ENCODE results near the gene RASAL1. TPM values are rescaled to one million over a fixed set of nuclear protein-coding genes. Genes with fewer than 3 reads are reported as not detected.

The RASAL1 gene
- total RNA-seq, 1 experiment from 2014 or later = 16.0 TPM

DNA sequence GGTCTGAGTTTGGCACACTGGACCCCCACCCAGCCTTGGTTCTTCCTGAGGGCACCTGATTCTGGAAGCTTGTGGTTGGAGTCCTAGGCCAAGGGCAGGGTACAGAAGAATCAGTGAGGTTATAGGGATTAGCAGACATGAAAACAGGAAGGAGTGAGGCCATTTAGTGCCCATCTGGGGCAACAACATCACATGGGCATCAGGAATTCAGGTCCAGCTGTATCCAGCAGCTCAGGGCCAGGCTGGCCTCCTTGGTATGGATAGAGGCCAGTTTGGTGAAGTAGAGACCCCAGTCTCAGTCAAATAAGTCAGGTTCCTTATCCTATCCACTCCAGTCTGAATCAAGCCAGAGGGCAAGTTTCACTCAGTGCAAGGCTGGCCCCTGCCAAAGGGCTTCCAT lies 36.2 kb downstream of the RASAL1 start:
- Histone ChIP-seq H3K27me3 (ENCODE audit: insufficient read depth, low read length) (no peaks in the 10 kb centered on the region), H3K79me2 (ENCODE audit: insufficient read depth, low read length) (no peaks in the 10 kb centered on the region), H4K20me1 (ENCODE audit: insufficient read depth) (no peaks in the 10 kb centered on the region), H2AFZ (ENCODE audit: low read depth, low read length, poor library complexity, severe bottlenecking) (no peak overlapping the region), H3K4me3 (replicated peaks in 1 of 2; ENCODE audit: low read depth in 1 of 2, low read length in 2 of 2) (no peak overlapping the region), H3K9me2 (ENCODE audit: insufficient read depth) (no peaks in the 10 kb centered on the region), H3K36me3 (ENCODE audit: control insufficient read depth in 1 of 2, insufficient read depth in 2 of 2, low read length in 2 of 2) (no peaks in the 10 kb centered on the region), H3K4me1 (ENCODE audit: control insufficient read depth in 1 of 2, insufficient read depth in 2 of 2, low read length in 2 of 2) (peaks cover 6 to 14% of the 10 kb centered on the region in 2 experiments; a peak in 3 of 4 replicates), H3K4me2 (ENCODE audit: low read length) (no peak overlapping the region), H3K9me3 (ENCODE audit: control insufficient read depth in 1 of 2, insufficient read depth in 1 of 2, low read depth in 1 of 2, low read length in 2 of 2) (no peaks in the 10 kb centered on the region), H3K9ac (ENCODE audit: low read length) (0 out of 2 replicates have a peak overlapping the region, but pooled peaks have one; percentile 4), H3K27ac (ENCODE audit: low read depth, low read length) (no peak overlapping the region)
- CTCF ChIA-PET = interaction anchor here (1.1 to 2.0 kb wide), 4 partner anchors 48 to 106 kb away, joined by 3 to 9 read pairs (median 4); no protein-coding TSS in a partner anchor
- POLR2A ChIA-PET = no interaction called here
- ATAC-seq = no peak
- TF ChIP-seq SP1 (IDR thresholded peaks at IDR 0.05; ENCODE audit: low read depth) (no peak), EZH2phosphoT487 (IDR thresholded peaks at IDR 0.05; ENCODE audit: borderline replicate concordance) (no peak), JUND (IDR thresholded peaks at IDR 0.05) (no peak), EGR1 (IDR thresholded peaks at IDR 0.05; ENCODE audit: low read depth) (no peak), YY1 (IDR thresholded peaks at IDR 0.05; ENCODE audit: extremely low read depth, insufficient replicate concordance, low read depth, low read length) (no peak), CBX3 (IDR thresholded peaks at IDR 0.05; ENCODE audit: low read depth) (no peak)
- TF ChIP-seq, protein P1, sequence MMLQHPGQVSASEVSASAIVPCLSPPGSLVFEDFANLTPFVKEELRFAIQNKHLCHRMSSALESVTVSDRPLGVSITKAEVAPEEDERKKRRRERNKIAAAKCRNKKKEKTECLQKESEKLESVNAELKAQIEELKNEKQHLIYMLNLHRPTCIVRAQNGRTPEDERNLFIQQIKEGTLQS (IDR thresholded peaks at IDR 0.05) = no peak
- intact Hi-C loops (cut with micrococcal nuclease) = loop anchor here (2.0 kb wide), 1 partner anchor 35 kb away; the partner anchor contains the start of gene RASAL1
- DNase-seq (ENCODE audit: low read depth, low spot score) = no peak
- RAD21 ChIA-PET (ENCODE audit: low non-redundant PET in 1 of 2, low total read pairs in 2 of 2, uncharacterized antibody in 2 of 2, unreplicated experiment in 2 of 2) = no interaction called here
- no TSS peak for BruUV-seq (replicated peaks)

DNA sequence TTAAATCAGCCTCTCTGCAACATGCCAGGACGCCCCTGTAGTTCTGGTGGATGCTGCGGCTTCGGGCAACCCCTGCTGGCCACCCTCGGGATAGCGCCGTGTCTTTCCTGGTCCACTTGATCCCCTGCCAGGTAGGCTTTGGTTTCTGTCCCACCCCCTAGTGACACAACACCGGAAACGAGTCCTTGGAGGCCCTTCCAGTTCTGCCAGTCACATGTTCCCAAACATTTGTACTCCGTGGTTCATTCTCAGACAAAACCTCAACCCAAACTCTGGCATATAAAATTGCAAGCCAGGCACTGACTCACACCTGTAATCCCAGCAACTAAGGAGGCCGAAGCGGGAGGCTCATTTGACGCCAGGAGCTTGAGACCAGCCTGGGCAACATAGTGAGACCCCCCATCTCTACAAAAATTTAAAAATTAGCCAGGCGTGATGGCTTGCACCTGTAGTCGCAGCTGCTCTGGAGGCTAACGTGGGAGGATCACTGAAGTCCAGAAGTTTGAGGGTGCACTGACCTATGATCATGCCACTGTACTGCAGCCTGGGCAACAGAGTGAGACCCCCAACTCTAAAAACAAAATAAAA lies 37.0 kb downstream of the RASAL1 start:
- Histone ChIP-seq H3K4me1 (ENCODE audit: control insufficient read depth in 1 of 2, insufficient read depth in 2 of 2, low read length in 2 of 2) (peaks cover 6 to 14% of the 10 kb centered on the region in 2 experiments; a peak in 3 of 4 replicates), H3K4me2 (ENCODE audit: low read length) (peak overlapping the region; percentile 52), H3K9me2 (ENCODE audit: insufficient read depth) (no peaks in the 10 kb centered on the region), H3K9me3 (ENCODE audit: control insufficient read depth in 1 of 2, insufficient read depth in 1 of 2, low read depth in 1 of 2, low read length in 2 of 2) (no peaks in the 10 kb centered on the region), H3K79me2 (ENCODE audit: insufficient read depth, low read length) (no peaks in the 10 kb centered on the region), H3K27ac (ENCODE audit: low read depth, low read length) (peak overlapping the region; percentile 39), H3K4me3 (replicated peaks in 1 of 2; ENCODE audit: low read depth in 1 of 2, low read length in 2 of 2) (no peak overlapping the region), H3K27me3 (ENCODE audit: insufficient read depth, low read length) (no peaks in the 10 kb centered on the region), H3K9ac (ENCODE audit: low read length) (0 out of 2 replicates have a peak overlapping the region, but pooled peaks have one; percentile 16), H3K36me3 (ENCODE audit: control insufficient read depth in 1 of 2, insufficient read depth in 2 of 2, low read length in 2 of 2) (no peaks in the 10 kb centered on the region), H2AFZ (ENCODE audit: low read depth, low read length, poor library complexity, severe bottlenecking) (no peak overlapping the region), H4K20me1 (ENCODE audit: insufficient read depth) (no peaks in the 10 kb centered on the region)
- no TSS peak for BruUV-seq (replicated peaks)
- ChIA-PET POLR2A (no interaction called here), RAD21 (ENCODE audit: low non-redundant PET in 1 of 2, low total read pairs in 2 of 2, uncharacterized antibody in 2 of 2, unreplicated experiment in 2 of 2) (interaction anchor here in 1 of 2 experiments (1.4 kb wide), 1 partner anchor 106 kb away, joined by 4 read pairs; no protein-coding TSS in a partner anchor), CTCF (interaction anchor here (1.1 to 2.0 kb wide), 5 partner anchors 47 to 105 kb away, joined by 3 to 9 read pairs (median 5); no protein-coding TSS in a partner anchor)
- ATAC-seq (peak; percentile 87), DNase-seq (ENCODE audit: low read depth, low spot score) (peak; percentile 79)
- intact Hi-C loops (cut with micrococcal nuclease) = loop anchor here (1.0 to 2.0 kb wide), 3 partner anchors 36 to 105 kb away; partner anchors contain the start of gene RASAL1
- TF ChIP-seq, protein P2, sequence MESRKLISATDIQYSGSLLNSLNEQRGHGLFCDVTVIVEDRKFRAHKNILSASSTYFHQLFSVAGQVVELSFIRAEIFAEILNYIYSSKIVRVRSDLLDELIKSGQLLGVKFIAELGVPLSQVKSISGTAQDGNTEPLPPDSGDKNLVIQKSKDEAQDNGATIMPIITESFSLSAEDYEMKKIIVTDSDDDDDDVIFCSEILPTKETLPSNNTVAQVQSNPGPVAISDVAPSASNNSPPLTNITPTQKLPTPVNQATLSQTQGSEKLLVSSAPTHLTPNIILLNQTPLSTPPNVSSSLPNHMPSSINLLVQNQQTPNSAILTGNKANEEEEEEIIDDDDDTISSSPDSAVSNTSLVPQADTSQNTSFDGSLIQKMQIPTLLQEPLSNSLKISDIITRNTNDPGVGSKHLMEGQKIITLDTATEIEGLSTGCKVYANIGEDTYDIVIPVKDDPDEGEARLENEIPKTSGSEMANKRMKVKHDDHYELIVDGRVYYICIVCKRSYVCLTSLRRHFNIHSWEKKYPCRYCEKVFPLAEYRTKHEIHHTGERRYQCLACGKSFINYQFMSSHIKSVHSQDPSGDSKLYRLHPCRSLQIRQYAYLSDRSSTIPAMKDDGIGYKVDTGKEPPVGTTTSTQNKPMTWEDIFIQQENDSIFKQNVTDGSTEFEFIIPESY (IDR thresholded peaks at IDR 0.05; ENCODE audit: extremely low read depth, insufficient replicate concordance, low read length) = no peak
- no peak for TF ChIP-seq FOSL1 (IDR thresholded peaks at IDR 0.05; ENCODE audit: low read depth)
- TF ChIP-seq TCF7L2 (IDR thresholded peaks at IDR 0.05; ENCODE audit: borderline replicate concordance, extremely low read depth, insufficient read depth, insufficient read length) = no peak
- TF ChIP-seq RAD21 (IDR thresholded peaks at IDR 0.05; ENCODE audit: low read depth) = peak; percentile 84
- peak; percentile 70 for TF ChIP-seq POLR2AphosphoS5 (IDR thresholded peaks at IDR 0.05; ENCODE audit: low read depth, low read length)
- no peak for TF ChIP-seq SIN3A (IDR thresholded peaks at IDR 0.05; ENCODE audit: low read depth)
- no peak for TF ChIP-seq EZH2phosphoT487 (IDR thresholded peaks at IDR 0.05; ENCODE audit: borderline replicate concordance)
- 0 out of 2 replicates have a peak, but pooled peaks have one; percentile 36 for TF ChIP-seq CBX3 (IDR thresholded peaks at IDR 0.05; ENCODE audit: low read depth)
